Bronchial epithelial cell (primary cell): ENCODE results near the gene FBN3. TPM values are rescaled to one million over a fixed set of nuclear protein-coding genes. Genes with fewer than 3 reads are reported as not detected.

Experiments used
- DNase-seq: peaks from one replicate; pipeline ENCODE4 v3.0.0-alpha.2; 2010; ENCODE audit warnings: low read depth
- FAIRE-seq: peaks from 2 replicates; lab custom pipeline; 2011; peaks lifted over from hg19 to GRCh38; lab: Jason Lieb, UNC
- H3K27me3 ChIP-seq: 2 replicates; pipeline ENCODE4 v1.5.1; 2011; ENCODE audit warnings: low read length; ENCODE audit not compliant: control insufficient read depth, insufficient read depth
- H3K36me3 ChIP-seq: 2 replicates; pipeline ENCODE4 v1.5.1; 2011; ENCODE audit warnings: low read length; ENCODE audit not compliant: control insufficient read depth, insufficient read depth
- H3K4me3 ChIP-seq: 2 replicates; pipeline ENCODE4 v1.5.1; 2011; ENCODE audit warnings: mild to moderate bottlenecking, low read depth, low read length, control low read depth
- total RNA-seq: library from RNA; depleted of rRNA; stranded (reverse); fragments of >200 nt; gene quantifications from 2 replicates; pipeline ENCODE4 v1.2.1, GENCODE V29; 2014
- TF ChIP-seq, protein P1 (sequence below): IDR thresholded peaks from 2 replicates; pipeline ENCODE4 v1.5.1; 2011; ENCODE audit warnings: mild to moderate bottlenecking, moderate library complexity, low read length, control low read depth, inconsistent platforms; ENCODE audit not compliant: insufficient read depth, severe bottlenecking

Gene FBN3
- total RNA-seq, 1 donor from 2014 or later, result not detected

DNA sequence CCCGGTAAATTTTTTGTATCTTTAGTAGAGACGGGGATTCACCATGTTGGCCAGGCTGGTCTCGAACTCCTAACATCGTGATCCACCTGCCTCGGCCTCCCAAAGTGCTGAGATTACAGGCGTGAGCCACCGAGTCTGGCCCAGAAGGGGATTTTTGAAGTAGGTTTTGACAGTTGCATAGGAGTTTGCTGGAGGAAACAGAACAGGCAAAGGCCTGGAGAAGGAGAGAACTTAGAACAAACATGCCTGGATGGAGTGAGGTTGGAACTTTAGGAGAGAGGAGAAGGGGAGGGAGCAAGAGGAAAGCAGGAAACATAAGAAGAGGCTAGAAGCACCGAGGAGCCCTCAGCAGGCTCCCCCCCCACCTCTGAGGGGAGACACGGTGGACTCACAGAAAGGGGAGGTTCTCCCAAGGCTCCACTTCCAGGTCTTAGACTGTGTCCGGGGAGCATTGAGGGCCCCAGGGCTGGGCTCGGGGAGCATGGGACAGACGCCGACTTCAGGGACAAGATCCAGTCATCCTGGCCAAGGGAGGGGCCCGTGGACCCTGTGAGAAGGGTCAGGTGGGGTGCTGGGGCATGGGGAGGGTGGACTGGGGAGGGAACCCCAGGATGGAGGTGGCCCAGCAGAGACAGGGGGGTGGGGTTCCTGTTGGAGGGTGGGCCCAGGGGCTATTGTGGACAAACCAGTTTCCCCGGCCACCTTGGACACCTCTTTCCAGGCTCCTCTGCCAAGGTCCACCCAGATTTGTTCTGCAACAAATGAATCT is 1.8 kb upstream of the FBN3 start:
- Histone ChIP-seq H3K36me3 (no peaks in the 10 kb centered on the region), H3K27me3 (peaks cover 8% of the 10 kb centered on the region), H3K4me3 (no peak overlapping the region)
- TF ChIP-seq, protein P1, sequence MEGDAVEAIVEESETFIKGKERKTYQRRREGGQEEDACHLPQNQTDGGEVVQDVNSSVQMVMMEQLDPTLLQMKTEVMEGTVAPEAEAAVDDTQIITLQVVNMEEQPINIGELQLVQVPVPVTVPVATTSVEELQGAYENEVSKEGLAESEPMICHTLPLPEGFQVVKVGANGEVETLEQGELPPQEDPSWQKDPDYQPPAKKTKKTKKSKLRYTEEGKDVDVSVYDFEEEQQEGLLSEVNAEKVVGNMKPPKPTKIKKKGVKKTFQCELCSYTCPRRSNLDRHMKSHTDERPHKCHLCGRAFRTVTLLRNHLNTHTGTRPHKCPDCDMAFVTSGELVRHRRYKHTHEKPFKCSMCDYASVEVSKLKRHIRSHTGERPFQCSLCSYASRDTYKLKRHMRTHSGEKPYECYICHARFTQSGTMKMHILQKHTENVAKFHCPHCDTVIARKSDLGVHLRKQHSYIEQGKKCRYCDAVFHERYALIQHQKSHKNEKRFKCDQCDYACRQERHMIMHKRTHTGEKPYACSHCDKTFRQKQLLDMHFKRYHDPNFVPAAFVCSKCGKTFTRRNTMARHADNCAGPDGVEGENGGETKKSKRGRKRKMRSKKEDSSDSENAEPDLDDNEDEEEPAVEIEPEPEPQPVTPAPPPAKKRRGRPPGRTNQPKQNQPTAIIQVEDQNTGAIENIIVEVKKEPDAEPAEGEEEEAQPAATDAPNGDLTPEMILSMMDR, result no peak
- FAIRE-seq (no peak), DNase-seq (no peak)

DNA sequence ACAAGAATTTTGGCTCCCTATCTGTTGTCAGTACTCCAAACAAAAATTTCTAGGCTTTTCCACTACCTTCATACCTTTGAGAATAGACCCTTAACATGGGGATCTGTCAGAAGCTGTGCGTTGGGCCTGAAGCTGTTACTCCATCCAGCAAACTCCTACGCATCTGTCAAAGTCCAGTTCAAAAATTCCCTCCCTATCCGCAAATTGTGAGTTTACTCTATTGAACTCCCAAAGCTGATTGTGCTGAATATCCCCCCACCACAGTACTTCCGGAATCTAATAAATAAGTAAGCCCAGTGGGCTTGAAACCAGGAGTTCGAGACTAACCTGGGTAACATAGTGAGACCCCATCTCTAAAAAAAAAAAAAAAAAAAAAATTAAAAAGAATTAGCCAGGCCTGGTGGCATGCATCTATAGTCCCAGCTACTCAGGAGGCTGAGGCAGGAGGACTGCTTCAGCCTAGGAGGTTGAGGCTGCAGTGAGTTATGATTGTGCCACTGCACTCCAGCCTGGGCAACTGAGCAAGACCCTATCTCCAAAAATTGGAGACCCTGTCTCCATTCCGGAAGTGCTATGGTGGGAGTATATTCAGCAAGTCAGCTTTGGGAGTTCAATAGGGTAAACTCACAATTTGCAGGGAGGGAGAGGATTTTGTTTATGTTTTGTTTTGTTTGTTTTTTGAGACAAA is 930 bp upstream of the FBN3 start:
- TF ChIP-seq, protein P1, result no peak
- H3K27me3 ChIP-seq, result peaks cover 8% of the 10 kb centered on the region
- FAIRE-seq (no peak), DNase-seq (no peak)
- H3K36me3 ChIP-seq, result no peaks in the 10 kb centered on the region
- H3K4me3 ChIP-seq, result no peak overlapping the region

DNA sequence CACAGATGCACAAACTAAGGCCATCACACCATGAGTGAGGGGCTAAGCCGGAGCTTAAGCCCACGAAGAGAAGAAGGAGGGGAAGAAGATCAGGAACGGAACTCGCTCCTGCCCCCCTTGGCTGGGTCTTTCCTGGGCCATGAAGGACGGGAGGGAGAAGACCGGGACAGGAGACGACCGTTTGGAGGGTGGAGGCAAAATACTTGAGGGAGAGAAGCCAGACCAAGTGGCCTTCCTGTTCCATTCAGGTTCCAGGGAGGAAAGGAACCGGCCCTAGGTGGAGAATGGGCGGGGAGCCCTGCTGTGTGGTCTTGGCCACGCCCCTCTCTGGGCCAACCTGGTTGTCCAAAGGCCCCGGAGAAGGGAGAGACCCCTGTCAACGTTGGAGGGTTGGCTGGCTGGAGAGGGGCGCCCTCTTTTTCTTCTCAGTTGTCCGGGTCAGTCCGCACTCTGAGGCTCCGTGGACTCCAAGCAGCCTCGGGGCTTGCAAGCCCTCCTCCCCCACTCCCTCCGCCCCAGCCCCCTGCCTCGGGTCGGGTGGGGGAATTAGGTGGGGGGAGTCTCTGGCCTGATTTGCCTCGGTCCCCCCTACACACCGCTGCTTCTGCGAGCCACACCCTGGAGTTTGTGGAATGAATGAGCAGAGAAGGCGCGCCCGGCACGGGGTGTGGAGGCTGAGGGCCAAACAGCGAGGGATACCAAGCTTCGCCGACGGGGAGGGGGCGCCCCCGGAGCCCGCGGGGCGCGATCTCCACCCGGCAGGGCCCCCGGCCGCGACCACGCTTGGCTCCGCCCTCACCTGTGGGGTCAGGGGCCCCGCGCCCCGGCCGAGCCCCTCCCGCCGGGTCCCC is 757 bp downstream of the FBN3 start:
- H3K27me3 ChIP-seq, result peaks cover 8% of the 10 kb centered on the region
- H3K36me3 ChIP-seq, result no peaks in the 10 kb centered on the region
- TF ChIP-seq, protein P1, result no peak
- DNase-seq (no peak), FAIRE-seq (no peak)
- H3K4me3 ChIP-seq, result no peak overlapping the region

DNA sequence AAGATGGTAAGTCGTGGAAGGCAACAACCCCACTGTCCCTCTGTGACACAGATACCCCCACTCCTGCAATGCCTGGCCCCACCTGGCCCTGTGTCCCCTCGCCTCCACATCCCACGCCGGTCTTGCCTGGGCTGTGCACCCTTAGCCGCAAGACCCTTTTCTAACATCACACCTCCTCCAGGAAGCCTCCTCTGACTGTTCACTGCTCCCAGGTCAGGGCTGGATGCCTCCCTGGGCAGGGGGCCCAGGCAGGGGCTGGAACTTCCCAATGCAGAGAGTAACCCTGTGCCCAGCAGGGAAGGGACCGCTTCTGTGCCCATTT is 1.3 kb downstream of the FBN3 start:
- H3K27me3 ChIP-seq, result peaks cover 8% of the 10 kb centered on the region
- DNase-seq (no peak), FAIRE-seq (no peak)
- H3K4me3 ChIP-seq, result no peak overlapping the region
- TF ChIP-seq, protein P1, result no peak
- no peaks in the 10 kb centered on the region for H3K36me3 ChIP-seq

DNA sequence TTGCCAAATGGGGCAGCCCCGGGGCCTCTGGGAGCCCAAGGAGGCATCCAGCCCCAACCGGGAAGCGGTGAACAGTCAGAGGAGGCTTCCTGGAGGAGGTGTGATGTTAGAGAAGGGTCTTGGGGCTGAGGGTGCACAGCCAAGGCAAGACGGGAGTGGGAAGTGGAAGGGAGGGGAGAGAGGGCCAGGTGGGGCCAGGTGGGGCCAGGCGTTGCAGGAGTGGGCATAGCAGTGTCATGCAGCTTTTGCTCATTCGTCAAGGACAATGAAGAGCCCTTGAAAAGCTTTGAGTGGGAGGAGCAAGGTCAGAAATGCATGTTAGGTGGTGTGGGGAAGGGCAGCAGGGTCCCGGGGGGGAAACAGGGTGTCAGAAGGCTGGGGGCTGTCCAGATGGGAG is 1.8 kb downstream of the FBN3 start:
- TF ChIP-seq, protein P1, result no peak
- DNase-seq, result no peak
- H3K27me3 ChIP-seq, result peaks cover 8% of the 10 kb centered on the region
- no peak for FAIRE-seq
- H3K36me3 ChIP-seq, result no peaks in the 10 kb centered on the region
- H3K4me3 ChIP-seq, result no peak overlapping the region
